Activated CD4-positive, alpha-beta T cell treated with anti-CD3 and anti-CD28 coated beads, Interleukin-2, Interleukin-4, amounts not matched to agents 100 ng/mL and 50 ng/mL, durations not matched to agents 16 hours and 8 hours (primary cell): ENCODE data around the gene SAPCD1.
A peak's percentile ranks its signal among the peaks of the same experiment; 100 is the strongest.
"Not testable (repeated sequence)": the region's sequence is repeated elsewhere in the genome, so short reads cannot be mapped to it uniquely, and the experiment has no call there.

Experiments used
- DNase-seq: peaks from one replicate; pipeline ENCODE4 v3.0.0-alpha.2; 2020; ENCODE audit warnings: low spot score

SAPCD1 gene

DNA sequence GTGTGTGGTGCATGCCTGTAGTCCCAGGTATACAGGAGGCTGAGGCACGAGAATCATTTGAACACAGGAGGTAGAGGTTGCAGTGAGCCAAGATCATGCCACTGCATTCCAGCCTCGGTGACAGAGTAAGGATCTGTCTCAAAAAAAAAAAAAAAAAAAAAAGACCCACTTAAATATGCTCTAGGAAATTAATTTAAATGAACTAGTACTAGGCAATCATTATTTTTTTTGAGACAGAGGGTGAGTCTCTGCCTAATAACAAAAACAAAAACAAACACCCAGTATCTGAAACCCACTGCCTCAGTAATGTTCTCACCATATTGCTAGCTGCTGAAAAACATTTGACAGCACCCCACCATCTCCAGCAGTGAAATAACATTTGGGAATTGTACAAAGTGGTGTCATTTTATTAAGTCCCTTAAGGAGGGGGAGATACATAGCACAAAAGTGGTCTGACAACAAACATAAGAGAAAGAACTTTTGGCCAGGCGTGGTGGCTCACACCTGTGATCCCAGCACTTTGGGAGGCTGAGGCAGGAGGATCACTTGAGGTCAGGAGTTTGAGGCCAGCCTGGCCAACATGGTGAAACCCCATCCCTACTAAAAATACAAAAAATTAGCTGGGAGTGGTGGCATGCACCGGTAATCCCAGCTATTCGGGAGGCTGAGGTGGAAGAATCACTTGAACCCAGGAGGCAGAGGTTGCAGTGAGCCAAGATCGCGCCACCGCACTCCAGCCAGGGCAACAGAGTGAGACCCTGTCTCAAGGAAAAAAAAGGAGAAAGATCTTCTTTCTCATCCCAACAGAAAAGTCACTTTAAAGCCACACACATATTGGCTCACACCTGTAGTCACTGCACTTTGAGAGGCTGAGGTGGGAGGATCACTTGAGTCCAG lies 38.8 kb downstream of the SAPCD1 start:
- DNase-seq = not testable (repeated sequence)

DNA sequence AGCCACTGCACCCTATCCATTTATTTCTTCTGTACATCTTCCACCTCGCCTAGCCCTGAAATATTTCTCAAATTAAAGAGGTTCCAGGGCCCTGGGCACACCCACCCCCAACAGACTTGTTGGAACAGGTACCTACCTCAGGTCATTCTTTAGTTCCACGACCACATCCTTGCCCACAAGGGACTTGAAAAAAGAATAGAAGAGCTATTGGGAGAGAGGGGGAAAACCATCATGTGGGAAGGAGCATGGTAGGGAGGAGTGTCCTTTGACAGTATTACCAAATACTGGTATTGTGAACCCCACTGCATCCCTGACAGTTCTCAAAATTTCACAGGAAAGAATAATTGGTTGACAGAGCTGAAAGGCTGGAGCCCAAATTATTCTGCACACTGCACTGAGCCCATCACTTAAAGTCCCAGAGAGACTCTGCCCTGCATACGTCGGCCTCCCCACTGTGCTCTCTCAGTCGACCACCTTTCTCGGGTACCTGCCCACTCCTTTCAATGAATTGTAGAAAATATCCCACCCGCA lies 43.5 kb downstream of the SAPCD1 start:
- no peak for DNase-seq

DNA sequence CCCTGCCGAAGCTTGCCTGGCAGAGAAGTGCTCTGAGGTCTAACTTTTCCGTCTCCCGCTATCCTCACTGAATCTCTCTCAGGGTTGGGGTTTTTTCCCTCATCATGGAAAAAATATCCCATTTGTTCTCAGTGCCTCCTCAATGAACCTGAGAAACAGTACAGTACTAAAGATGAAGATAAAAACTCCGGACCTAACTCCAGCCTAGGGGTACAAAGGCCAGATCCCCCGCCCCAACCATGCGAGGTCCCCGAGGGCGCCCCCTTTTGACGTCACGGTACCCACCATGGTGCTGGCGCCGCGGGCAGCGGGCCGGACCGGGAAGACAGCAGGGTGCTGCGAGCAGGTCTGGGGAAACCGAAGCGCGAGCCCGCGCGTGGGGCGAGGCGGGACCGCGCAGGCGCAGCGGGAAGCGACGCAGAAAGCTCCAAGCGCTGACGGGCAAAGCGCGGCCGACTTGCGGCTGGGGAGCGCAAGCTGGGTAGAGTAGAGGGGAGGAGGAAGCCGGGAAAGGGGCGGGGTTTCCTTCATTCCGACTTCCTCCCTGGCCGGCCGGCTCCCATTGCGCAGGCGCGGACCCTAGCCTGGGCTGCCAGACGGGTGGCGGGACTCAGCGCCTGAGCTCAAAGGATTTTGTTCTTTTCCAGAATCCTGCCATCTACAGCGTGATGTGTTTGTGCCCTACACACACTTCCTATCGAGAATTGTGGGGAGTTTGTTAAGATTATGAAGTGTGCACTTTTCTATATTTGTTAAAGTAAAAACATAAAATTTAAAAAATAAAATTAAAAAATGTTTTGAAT lies 44.2 kb downstream of the SAPCD1 start, which contains the start of gene LSM2:
Gene LSM2 (minus strand): TSS at position 497 of the 803 bp plus-strand sequence. CDS start 209 bp downstream, at position 288.
- peak; percentile 97 for DNase-seq

DNA sequence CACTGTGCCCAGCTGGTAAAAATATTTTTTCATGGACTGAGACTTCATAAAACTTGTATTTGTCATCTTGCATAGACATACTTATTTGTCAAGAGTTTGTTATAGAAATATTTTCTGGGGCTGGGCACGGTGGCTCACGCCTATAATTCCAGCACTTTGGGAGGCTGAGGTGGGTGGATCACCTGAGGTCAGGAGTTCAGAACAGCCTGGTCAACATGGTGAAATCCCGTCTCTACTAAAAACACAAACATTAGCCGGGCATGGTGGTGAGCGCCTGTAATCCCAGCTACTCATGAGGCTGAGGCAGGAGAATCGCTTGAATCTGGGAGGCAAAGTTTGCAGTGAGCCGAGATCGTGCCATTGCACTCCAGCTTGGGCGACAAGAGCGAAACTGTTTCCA lies 46.1 kb downstream of the SAPCD1 start:
- not testable (repeated sequence) for DNase-seq

DNA sequence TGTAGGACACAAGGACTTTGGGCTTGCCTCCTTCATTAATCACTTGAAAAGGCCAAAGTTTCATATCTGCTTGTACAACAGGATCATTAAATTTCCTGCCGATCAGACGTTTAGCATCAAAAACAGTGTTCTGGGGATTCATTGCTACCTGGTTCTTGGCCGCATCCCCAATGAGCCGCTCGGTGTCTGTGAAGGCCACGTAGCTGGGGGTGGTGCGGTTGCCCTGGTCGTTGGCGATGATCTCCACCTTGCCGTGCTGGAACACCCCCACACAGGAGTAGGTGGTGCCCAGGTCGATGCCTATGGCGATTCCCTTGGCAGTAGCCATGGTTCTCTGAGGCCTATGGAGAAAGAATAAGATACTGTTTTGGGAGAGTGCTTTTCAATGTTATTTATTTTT lies 49.2 kb downstream of the SAPCD1 start:
- DNase-seq = no peak

DNA sequence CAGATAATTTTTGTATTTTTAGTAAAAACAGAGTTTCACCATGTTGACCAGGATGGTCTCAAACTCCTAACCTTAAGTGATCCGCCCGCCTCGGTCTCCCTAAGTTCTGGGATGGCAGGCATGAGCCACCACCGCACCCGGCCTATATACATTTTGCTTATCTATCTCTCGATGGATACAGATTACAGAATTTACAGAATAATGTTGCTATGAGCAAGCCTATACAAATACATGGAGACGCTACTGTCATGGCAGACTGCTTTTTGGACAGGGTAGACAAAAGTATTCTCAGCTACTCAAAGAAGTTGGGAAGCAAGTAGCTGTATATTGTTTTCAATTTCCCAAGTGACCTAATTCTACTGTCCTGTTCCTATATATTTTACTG lies 51.0 kb downstream of the SAPCD1 start:
- no peak for DNase-seq
